WTC11 (cell line): Measurements from ENCODE around the gene C17orf67. TPM values are rescaled to one million over a fixed set of nuclear protein-coding genes. Genes with fewer than 3 reads are reported as not detected.

Experiments
- ATAC-seq: fragments of 200-7000 bp; cut with Tn5 transposase; 2 replicates; pipeline ENCODE4 v1.10.0; 2021; ENCODE audit warnings: mild to moderate bottlenecking, moderate library complexity
- CTCF ChIA-PET: fragments of 300-600 bp; sonication (Branson Sonifier 250); formaldehyde crosslinking; loops from one replicate; lab custom pipeline; 2021; ENCODE audit warnings: antibody characterized with exemption; lab: Charles Lee
- POLR2A ChIA-PET: fragments of 350-600 bp; sonication (Branson Sonifier 250); formaldehyde crosslinking; loops from one replicate; lab custom pipeline; 2021; ENCODE audit warnings: antibody characterized with exemption; lab: Charles Lee
- DNase-seq: peaks from one replicate; pipeline ENCODE4 v3.0.0; 2021; ENCODE audit warnings: low spot score
- H3K27ac Mint-ChIP-seq: 2 replicates; pipeline ENCODE4 v1.8.0; 2021; ENCODE audit warnings: mixed read lengths
- H3K27me3 Mint-ChIP-seq: 2 replicates; pipeline ENCODE4 v1.8.0; 2021; ENCODE audit warnings: low read depth, mild to moderate bottlenecking, moderate library complexity, mixed read lengths
- H3K36me3 Mint-ChIP-seq: 2 replicates; pipeline ENCODE4 v1.8.0; 2021; ENCODE audit warnings: mixed read lengths
- H3K4me1 Mint-ChIP-seq: 2 replicates; pipeline ENCODE4 v1.8.0; 2022; ENCODE audit warnings: mixed read lengths
- H3K4me3 Mint-ChIP-seq: 2 replicates; pipeline ENCODE4 v1.8.0; 2021; ENCODE audit warnings: mild to moderate bottlenecking, moderate library complexity, mixed read lengths
- H3K9me3 Mint-ChIP-seq: 2 replicates; pipeline ENCODE4 v1.8.0; 2021; ENCODE audit warnings: mixed read lengths
- ATF1 ChIP-seq: sonication (generic); formaldehyde crosslinking; IDR thresholded peaks from 2 replicates; pipeline ENCODE4 v1.8.1; 2023; ENCODE audit warnings: mild to moderate bottlenecking, moderate library complexity, missing genetic modification reagents
- ATF3 ChIP-seq: sonication (generic); formaldehyde crosslinking; conservative IDR thresholded peaks from 2 replicates; pipeline ENCODE4 v1.8.1; 2022; ENCODE audit warnings: mild to moderate bottlenecking, missing genetic modification reagents
- CDX4 ChIP-seq: fragments of 250-450 bp; sonication (Bioruptor Pico); IDR thresholded peaks from 2 replicates; pipeline ENCODE4 v1.9.0; 2021; ENCODE audit warnings: moderate library complexity, mild to moderate bottlenecking, inconsistent platforms, borderline replicate concordance
- CREM ChIP-seq: sonication (generic); formaldehyde crosslinking; IDR thresholded peaks from 2 replicates; pipeline ENCODE4 v1.8.1; 2022; ENCODE audit warnings: mild to moderate bottlenecking, missing genetic modification reagents, moderate library complexity
- E2F1 ChIP-seq: sonication (generic); formaldehyde crosslinking; IDR thresholded peaks from 2 replicates; pipeline ENCODE4 v1.8.0; 2022; ENCODE audit warnings: mild to moderate bottlenecking, missing genetic modification reagents
- EMX1 ChIP-seq: fragments of 250-450 bp; sonication (Bioruptor Pico); IDR thresholded peaks from 2 replicates; pipeline ENCODE4 v1.8.0; 2021; ENCODE audit warnings: mild to moderate bottlenecking
- FOXP4 ChIP-seq: sonication (generic); formaldehyde crosslinking; IDR thresholded peaks from 2 replicates; pipeline ENCODE4 v1.8.0; 2022; ENCODE audit warnings: mild to moderate bottlenecking, missing genetic modification reagents
- IRF1 ChIP-seq: sonication (generic); formaldehyde crosslinking; IDR thresholded peaks from 2 replicates; pipeline ENCODE4 v1.8.0; 2023; ENCODE audit warnings: missing genetic modification reagents
- MXD4 ChIP-seq: fragments of 250-450 bp; sonication (Bioruptor Pico); IDR thresholded peaks from 2 replicates; pipeline ENCODE4 v1.8.0; 2021; ENCODE audit warnings: mild to moderate bottlenecking, moderate library complexity, borderline replicate concordance
- PREB ChIP-seq: sonication (generic); formaldehyde crosslinking; IDR thresholded peaks from 2 replicates; pipeline ENCODE4 v1.8.1; 2022; ENCODE audit warnings: mild to moderate bottlenecking, missing genetic modification reagents, moderate library complexity, borderline replicate concordance
- PRRX2 ChIP-seq: fragments of 250-450 bp; sonication (Bioruptor Pico); IDR thresholded peaks from 2 replicates; pipeline ENCODE4 v1.8.0; 2021; ENCODE audit warnings: mild to moderate bottlenecking
- RELA ChIP-seq: sonication (generic); formaldehyde crosslinking; IDR thresholded peaks from 2 replicates; pipeline ENCODE4 v1.8.1; 2022; ENCODE audit warnings: missing genetic modification reagents, mild to moderate bottlenecking, borderline replicate concordance
- RORB ChIP-seq: fragments of 250-450 bp; sonication (Bioruptor Pico); IDR thresholded peaks from 2 replicates; pipeline ENCODE4 v1.9.0; 2021; ENCODE audit warnings: mild to moderate bottlenecking
- SMAD3 ChIP-seq: sonication (generic); formaldehyde crosslinking; IDR thresholded peaks from 2 replicates; pipeline ENCODE4 v1.8.0; 2022; ENCODE audit warnings: missing genetic modification reagents, mild to moderate bottlenecking, borderline replicate concordance
- ZMAT4 ChIP-seq: fragments of 250-450 bp; sonication (Bioruptor Pico); IDR thresholded peaks from 2 replicates; pipeline ENCODE4 v1.9.0; 2021; ENCODE audit warnings: mild to moderate bottlenecking
- ZNF138 ChIP-seq: sonication (generic); formaldehyde crosslinking; conservative IDR thresholded peaks from 2 replicates; pipeline ENCODE4 v1.8.1; 2022; ENCODE audit warnings: mild to moderate bottlenecking, moderate library complexity, missing genetic modification reagents
- ZNF263 ChIP-seq: sonication (generic); formaldehyde crosslinking; IDR thresholded peaks from 2 replicates; pipeline ENCODE4 v1.8.1; 2022; ENCODE audit warnings: low read depth, mild to moderate bottlenecking, moderate library complexity, missing genetic modification reagents
- ZNF425 ChIP-seq: fragments of 250-450 bp; sonication (Bioruptor Pico); conservative IDR thresholded peaks from 2 replicates; pipeline ENCODE4 v1.9.0; 2021; ENCODE audit warnings: mild to moderate bottlenecking
- total RNA-seq: library from RNA; stranded (reverse); gene quantifications from 3 replicates; pipeline ENCODE4 v1.2.3, GENCODE V29; 2021

C17orf67 gene
- total RNA-seq, 1 experiment from 2014 or later: 3.3 TPM

GRCh38 chr17:56845934-56846333, 12.2 kb upstream of the C17orf67 start (continued):
- TF ChIP-seq ZNF425 (CRISPR knock-in tag): no peak
- TF ChIP-seq CREM (CRISPR knock-in tag): no peak
- no peak for TF ChIP-seq FOXP4
- no peak for TF ChIP-seq PRRX2 (CRISPR knock-in tag)
- no peak for TF ChIP-seq PREB
- no peak for TF ChIP-seq RORB (CRISPR knock-in tag)
- TF ChIP-seq, all 79 proteins: peak for 0

GRCh38 chr17:56842577-56842976, 8.9 kb upstream of the C17orf67 start:
- ATAC-seq: no peak
- CTCF ChIA-PET: interaction anchor here (1.1 to 1.6 kb wide), 2 partner anchors 23 kb away, joined by 4 read pairs; no protein-coding TSS in a partner anchor
- TF ChIP-seq CDX4 (CRISPR knock-in tag) (no peak), PRRX2 (CRISPR knock-in tag) (no peak), IRF1 (no peak), ZMAT4 (CRISPR knock-in tag) (no peak)
- TF ChIP-seq, all 79 proteins: peak for 0
- Mint-ChIP-seq H3K27ac (no peak overlapping the region), H3K4me1 (peaks cover 8% of the 10 kb centered on the region), H3K9me3 (no peaks in the 10 kb centered on the region), H3K27me3 (no peaks in the 10 kb centered on the region), H3K4me3 (no peak overlapping the region), H3K36me3 (peaks cover 10% of the 10 kb centered on the region)
- DNase-seq: no peak
- POLR2A ChIA-PET: no interaction called here

- Mint-ChIP-seq H3K27me3 (peaks cover 12% of the 10 kb centered on the region), H3K27ac (no peak overlapping the region), H3K4me1 (peaks cover 33% of the 10 kb centered on the region), H3K36me3 (peaks cover 7% of the 10 kb centered on the region), H3K4me3 (no peak overlapping the region), H3K9me3 (no peaks in the 10 kb centered on the region)
- DNase-seq (no peak), ATAC-seq (no peak)
- ChIA-PET CTCF (interaction anchor here (2.7 kb wide), 1 partner anchor 19 kb away, joined by 11 read pairs; no protein-coding TSS in a partner anchor), POLR2A (no interaction called here)
- TF ChIP-seq MXD4 (CRISPR knock-in tag) (no peak), ZNF263 (no peak), FOXP4 (no peak), EMX1 (CRISPR knock-in tag) (no peak), SMAD3 (CRISPR knock-in tag) (no peak), ZNF138 (CRISPR knock-in tag) (no peak), ATF3 (CRISPR knock-in tag) (no peak), ATF1 (CRISPR knock-in tag) (no peak), ZNF425 (CRISPR knock-in tag) (no peak), E2F1 (no peak), RELA (CRISPR knock-in tag) (no peak)
These were observed 5.0 kb upstream of the C17orf67 start for GRCh38 chr17:56838687-56839086.
